HG03139 (cell line): ENCODE results near the gene ROBO1.

Experiments used
- ATAC-seq: cut with Tn5 transposase; IDR thresholded peaks from one replicate; pipeline ENCODE4 v1.9.1; 2021; ENCODE audit not compliant: unreplicated experiment

ROBO1 gene

GRCh38 chr3:79028916-79029315 is 738.9 kb downstream of the ROBO1 start:
- no peak for ATAC-seq

- ATAC-seq = no peak
Observed at GRCh38 chr3:79027593-79027992, 740.2 kb downstream of the ROBO1 start.

- no peak for ATAC-seq
Observed at GRCh38 chr3:79019924-79020173, 747.9 kb downstream of the ROBO1 start.

- ATAC-seq = no peak
Observed at GRCh38 chr3:79019137-79019923, 748.5 kb downstream of the ROBO1 start.

- no peak for ATAC-seq
Observed at GRCh38 chr3:79018671-79019136, 749.1 kb downstream of the ROBO1 start.

GRCh38 chr3:79018265-79018664 is 749.5 kb downstream of the ROBO1 start:
- ATAC-seq = no peak

- no peak for ATAC-seq
Observed at GRCh38 chr3:79016587-79017376, 751.0 kb downstream of the ROBO1 start.

- ATAC-seq = no peak
Observed at GRCh38 chr3:79015854-79016253, 751.9 kb downstream of the ROBO1 start.

- ATAC-seq = no peak
Observed at GRCh38 chr3:79012946-79013362, 754.8 kb downstream of the ROBO1 start.

GRCh38 chr3:79012530-79012913 is 755.3 kb downstream of the ROBO1 start:
- no peak for ATAC-seq

GRCh38 chr3:79011821-79012529 is 755.8 kb downstream of the ROBO1 start:
- no peak for ATAC-seq

- ATAC-seq = no peak
Observed at GRCh38 chr3:79009861-79010260, 757.9 kb downstream of the ROBO1 start.

- no peak for ATAC-seq
Observed at GRCh38 chr3:79006077-79006476, 761.7 kb downstream of the ROBO1 start.

- ATAC-seq = no peak
Observed at GRCh38 chr3:79005084-79005483, 762.7 kb downstream of the ROBO1 start.

- no peak for ATAC-seq
Observed at GRCh38 chr3:79003994-79004393, 763.8 kb downstream of the ROBO1 start.

GRCh38 chr3:79002465-79003372 is 765.1 kb downstream of the ROBO1 start:
- no peak for ATAC-seq

GRCh38 chr3:79001255-79001654 is 766.5 kb downstream of the ROBO1 start:
- ATAC-seq = no peak

- ATAC-seq = no peak
Observed at GRCh38 chr3:78999139-78999538, 768.7 kb downstream of the ROBO1 start.

- ATAC-seq = no peak
Observed at GRCh38 chr3:78995087-78995486, 772.7 kb downstream of the ROBO1 start.

- ATAC-seq = no peak
Observed at GRCh38 chr3:78994174-78995027, 773.4 kb downstream of the ROBO1 start.
